ENCODE data around the gene CYB5D1.

GRCh38 chr17:7837408-7838088, 20.3 kb upstream of the CYB5D1 start:
- no peak for TF ChIP-seq NANOG (IDR thresholded peaks at IDR 0.05; ENCODE audit: insufficient read depth, low read depth, low read length, poor library complexity, severe bottlenecking)
- TF ChIP-seq MAX (IDR thresholded peaks at IDR 0.05) = no peak

Measured in H1 (cell line).